Astrocyte (in vitro differentiated cells and primary cell): Measurements from ENCODE around the gene GREB1. TPM values are rescaled to one million over a fixed set of nuclear protein-coding genes. Genes with fewer than 3 reads are reported as not detected.

Experiments
- DNase-seq: peaks from one replicate; pipeline ENCODE4 v3.0.0-alpha.2; 2010; ENCODE audit warnings: low read depth
- FAIRE-seq: peaks from 2 replicates; lab custom pipeline; 2011; peaks lifted over from hg19 to GRCh38; lab: Jason Lieb, UNC
- H2AFZ ChIP-seq: 2 replicates; pipeline ENCODE4 v1.6.0; 2012; ENCODE audit warnings: low read depth, low read length, inconsistent platforms
- H3K27ac ChIP-seq: 2 replicates; pipeline ENCODE4 v1.5.1; 2011; ENCODE audit warnings: low read depth, low read length, inconsistent platforms
- H3K27me3 ChIP-seq: 2 replicates; pipeline ENCODE4 v1.6.0; 2011; ENCODE audit warnings: low read length, inconsistent platforms; ENCODE audit not compliant: insufficient read depth
- H3K36me3 ChIP-seq: 2 replicates; pipeline ENCODE4 v1.5.1; 2011; ENCODE audit warnings: low read length, inconsistent platforms; ENCODE audit not compliant: insufficient read depth
- H3K4me1 ChIP-seq: 2 replicates; pipeline ENCODE4 v1.5.1; 2011; ENCODE audit warnings: low read length, inconsistent platforms; ENCODE audit not compliant: insufficient read depth
- H3K4me2 ChIP-seq: 2 replicates; pipeline ENCODE4 v1.6.0; 2012; ENCODE audit warnings: low read length, inconsistent platforms
- H3K4me3 ChIP-seq: 2 replicates; pipeline ENCODE4 v1.5.1; 2011; ENCODE audit warnings: low read depth, mild to moderate bottlenecking, low read length, inconsistent platforms; ENCODE audit not compliant: insufficient read depth
- H3K79me2 ChIP-seq: 2 replicates; pipeline ENCODE4 v1.6.0; 2012; ENCODE audit warnings: mild to moderate bottlenecking, low read length, inconsistent platforms; ENCODE audit not compliant: insufficient read depth
- H3K9ac ChIP-seq: 2 replicates; pipeline ENCODE4 v1.6.0; 2012; ENCODE audit warnings: mild to moderate bottlenecking, low read length, inconsistent platforms
- H3K9me3 ChIP-seq: 2 replicates; pipeline ENCODE4 v1.5.1; 2012; ENCODE audit warnings: low read depth, mild to moderate bottlenecking, low read length, inconsistent platforms; ENCODE audit not compliant: insufficient read depth
- H4K20me1 ChIP-seq: 2 replicates; pipeline ENCODE4 v1.6.0; 2012; ENCODE audit warnings: low read length, inconsistent platforms; ENCODE audit not compliant: insufficient read depth
- H3K27ac Mint-ChIP-seq: one replicate; pipeline ENCODE4 v1.8.0; 2021; ENCODE audit warnings: mild to moderate bottlenecking, mixed read lengths; ENCODE audit not compliant: unreplicated experiment
- H3K27me3 Mint-ChIP-seq: one replicate; pipeline ENCODE4 v1.8.0; 2021; ENCODE audit warnings: low read depth, mixed read lengths; ENCODE audit not compliant: unreplicated experiment
- H3K36me3 Mint-ChIP-seq: one replicate; pipeline ENCODE4 v1.8.0; 2021; ENCODE audit warnings: low read depth, mixed read lengths; ENCODE audit not compliant: unreplicated experiment
- H3K4me1 Mint-ChIP-seq: one replicate; pipeline ENCODE4 v1.8.0; 2021; ENCODE audit warnings: low read depth, mixed read lengths; ENCODE audit not compliant: unreplicated experiment
- H3K4me3 Mint-ChIP-seq: one replicate; pipeline ENCODE4 v1.8.0; 2021; ENCODE audit warnings: mild to moderate bottlenecking, moderate library complexity, mixed read lengths; ENCODE audit not compliant: unreplicated experiment
- H3K9me3 Mint-ChIP-seq: one replicate; pipeline ENCODE4 v1.8.0; 2021; ENCODE audit warnings: mild to moderate bottlenecking, mixed read lengths; ENCODE audit not compliant: unreplicated experiment
- CTCF ChIP-seq: IDR thresholded peaks from 2 replicates; pipeline ENCODE4 v1.5.1; 2011; ENCODE audit warnings: low read depth, mild to moderate bottlenecking, inconsistent platforms, low read length, moderate library complexity; ENCODE audit not compliant: insufficient read depth
- EZH2 ChIP-seq: IDR thresholded peaks from 2 replicates; pipeline ENCODE4 v1.6.1; 2012; ENCODE audit warnings: mild to moderate bottlenecking, low read length, inconsistent platforms; ENCODE audit not compliant: insufficient read depth
- total RNA-seq: library from RNA; stranded (reverse); gene quantifications from 2 replicates; pipeline ENCODE4 v1.2.1, GENCODE V29; 2021

GREB1 gene
- total RNA-seq, 1 donor from 2014 or later: 14.5 TPM

GRCh38 chr2:11647834-11648600 is 114.2 kb downstream of the GREB1 start:
- no peak overlapping the region for H3K27ac ChIP-seq
- DNase-seq (peak; percentile 26), FAIRE-seq (no peak)
- Mint-ChIP-seq H3K36me3 (peaks cover 2% of the 10 kb centered on the region), H3K4me1 (peaks cover 33% of the 10 kb centered on the region), H3K27me3 (no peaks in the 10 kb centered on the region), H3K4me3 (no peak overlapping the region), H3K27ac (peak overlapping the region; percentile 85), H3K9me3 (no peaks in the 10 kb centered on the region)
- no peaks in the 10 kb centered on the region for H4K20me1 ChIP-seq
- no peaks in the 10 kb centered on the region for H3K79me2 ChIP-seq
- no peak overlapping the region for H2AFZ ChIP-seq
- no peak overlapping the region for H3K9ac ChIP-seq
- no peak for TF ChIP-seq EZH2
- peak; percentile 43 for TF ChIP-seq CTCF
- no peak overlapping the region for H3K4me2 ChIP-seq
- H3K4me1 ChIP-seq: no peaks in the 10 kb centered on the region
- peaks cover 5% of the 10 kb centered on the region for H3K27me3 ChIP-seq
- no peaks in the 10 kb centered on the region for H3K36me3 ChIP-seq
- H3K4me3 ChIP-seq: no peak overlapping the region
- H3K9me3 ChIP-seq: no peaks in the 10 kb centered on the region

GRCh38 chr2:11649093-11649492 is 115.2 kb downstream of the GREB1 start:
- no peaks in the 10 kb centered on the region for H3K36me3 ChIP-seq
- H3K4me2 ChIP-seq: no peak overlapping the region
- no peak overlapping the region for H3K4me3 ChIP-seq
- peaks cover 5% of the 10 kb centered on the region for H3K27me3 ChIP-seq
- no peak overlapping the region for H3K9ac ChIP-seq
- no peaks in the 10 kb centered on the region for H4K20me1 ChIP-seq
- H3K4me1 Mint-ChIP-seq: peaks cover 33% of the 10 kb centered on the region
- H3K27ac ChIP-seq: no peak overlapping the region
- H3K4me3 Mint-ChIP-seq: no peak overlapping the region
- H3K9me3 Mint-ChIP-seq: no peaks in the 10 kb centered on the region
- no peaks in the 10 kb centered on the region for H3K27me3 Mint-ChIP-seq
- H3K27ac Mint-ChIP-seq: peak overlapping the region; percentile 8
- H3K36me3 Mint-ChIP-seq: no peaks in the 10 kb centered on the region
- FAIRE-seq (no peak), DNase-seq (no peak)
- H3K79me2 ChIP-seq: no peaks in the 10 kb centered on the region
- no peaks in the 10 kb centered on the region for H3K9me3 ChIP-seq
- H3K4me1 ChIP-seq: no peaks in the 10 kb centered on the region
- no peak for TF ChIP-seq CTCF
- TF ChIP-seq EZH2: no peak
- H2AFZ ChIP-seq: no peak overlapping the region
